GM03348 (cell line): Measurements from ENCODE around the gene RGPD5.
"Not testable (repeated sequence)": the region's sequence is repeated elsewhere in the genome, so short reads cannot be mapped to it uniquely, and the experiment has no call there.

Experiments used
- DNase-seq: peaks from one replicate; pipeline ENCODE4 v3.0.0; 2012; ENCODE audit warnings: low spot score

The RGPD5 gene

DNA sequence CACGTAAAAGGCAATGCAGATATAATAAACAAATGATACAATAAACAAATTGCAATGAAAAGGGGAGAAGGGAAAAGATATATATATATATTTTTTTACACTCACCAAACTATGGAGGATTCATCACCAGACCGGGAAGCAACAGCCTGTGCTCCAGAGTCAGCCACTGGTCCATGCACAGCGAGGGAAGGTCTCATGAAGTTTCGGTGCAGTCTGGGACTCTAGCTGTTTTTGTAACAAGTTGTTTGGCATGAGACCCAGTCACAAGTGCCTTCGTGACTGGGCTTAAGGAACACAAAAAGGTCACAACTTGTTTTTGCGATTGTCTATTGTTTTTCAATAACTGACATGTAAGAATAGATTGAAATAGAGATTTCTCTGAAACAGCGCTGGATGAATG is 99.6 kb downstream of the RGPD5 start:
- not testable (repeated sequence) for DNase-seq

DNA sequence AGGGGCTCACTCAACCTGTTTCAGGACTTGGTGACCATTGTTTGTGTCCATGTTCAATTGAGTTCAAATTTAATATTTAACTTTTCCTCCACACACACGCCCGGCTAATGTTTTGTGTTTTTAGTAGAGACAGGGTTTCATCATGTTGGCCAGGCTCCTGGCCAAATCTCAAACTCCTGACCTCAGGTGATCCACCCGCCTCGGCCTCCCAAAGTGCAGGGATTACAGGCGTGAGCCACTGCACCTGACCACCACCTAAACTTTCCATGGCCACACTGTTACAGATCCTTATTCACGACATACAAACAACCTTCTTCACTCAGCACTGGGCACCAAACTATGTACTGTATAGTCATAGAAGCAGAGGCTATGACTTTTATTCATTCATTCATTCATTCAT is 100.0 kb downstream of the RGPD5 start:
- not testable (repeated sequence) for DNase-seq

DNA sequence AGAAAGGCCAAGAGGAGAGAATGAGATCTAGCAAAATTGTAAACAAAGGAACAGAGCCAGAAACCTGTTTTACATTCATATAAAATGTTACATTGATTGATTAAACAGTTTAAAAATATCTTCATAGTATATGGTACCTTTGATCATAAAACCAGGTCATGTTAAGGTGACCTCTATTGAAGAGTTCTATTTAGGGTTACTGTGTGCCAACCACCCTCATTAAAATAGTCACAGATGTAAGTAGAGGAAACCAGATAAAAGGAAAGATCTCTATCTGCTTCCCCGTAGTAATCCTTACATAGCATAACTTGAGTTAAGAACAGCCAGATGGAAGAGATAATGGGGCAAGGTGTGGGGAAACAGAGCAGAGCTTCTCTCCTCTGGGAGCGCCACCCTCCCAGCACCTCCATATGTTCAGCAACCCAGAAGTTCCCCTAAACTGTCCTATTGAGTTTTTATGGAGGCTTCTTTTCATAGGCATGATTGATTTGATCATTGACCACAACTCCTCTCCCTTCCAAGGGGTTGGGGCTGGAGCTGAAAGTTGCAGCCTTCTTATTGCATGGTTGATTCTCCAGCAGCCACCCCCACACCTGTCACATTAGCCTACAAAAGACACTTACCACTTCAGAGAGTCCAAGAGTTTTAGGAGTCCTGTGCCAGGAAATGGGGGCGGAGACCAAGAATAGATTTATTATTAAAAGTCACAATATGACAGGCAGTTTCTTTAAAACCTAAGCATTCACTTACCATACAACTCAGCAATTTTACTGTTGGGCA is 101.2 kb downstream of the RGPD5 start:
- not testable (repeated sequence) for DNase-seq

DNA sequence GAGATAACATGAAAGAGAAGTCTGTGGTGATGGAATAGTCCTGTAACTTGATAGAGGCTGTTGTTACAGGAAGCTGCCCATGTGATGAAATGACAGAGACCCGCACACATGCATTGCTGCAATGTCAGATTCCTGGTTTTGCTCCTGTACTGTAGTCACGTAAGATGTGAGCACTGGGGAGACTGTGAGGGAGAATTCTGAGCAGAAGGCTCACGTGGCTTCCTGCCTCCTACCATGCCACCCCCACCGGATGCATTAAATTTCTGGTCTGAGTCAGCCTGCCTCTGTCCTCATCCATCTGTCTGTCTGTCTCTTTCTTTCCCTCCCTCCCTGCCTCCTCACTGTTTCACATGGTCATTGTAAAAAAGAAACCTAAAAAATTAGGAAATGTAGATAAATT is 102.1 kb downstream of the RGPD5 start:
- DNase-seq = not testable (repeated sequence)

DNA sequence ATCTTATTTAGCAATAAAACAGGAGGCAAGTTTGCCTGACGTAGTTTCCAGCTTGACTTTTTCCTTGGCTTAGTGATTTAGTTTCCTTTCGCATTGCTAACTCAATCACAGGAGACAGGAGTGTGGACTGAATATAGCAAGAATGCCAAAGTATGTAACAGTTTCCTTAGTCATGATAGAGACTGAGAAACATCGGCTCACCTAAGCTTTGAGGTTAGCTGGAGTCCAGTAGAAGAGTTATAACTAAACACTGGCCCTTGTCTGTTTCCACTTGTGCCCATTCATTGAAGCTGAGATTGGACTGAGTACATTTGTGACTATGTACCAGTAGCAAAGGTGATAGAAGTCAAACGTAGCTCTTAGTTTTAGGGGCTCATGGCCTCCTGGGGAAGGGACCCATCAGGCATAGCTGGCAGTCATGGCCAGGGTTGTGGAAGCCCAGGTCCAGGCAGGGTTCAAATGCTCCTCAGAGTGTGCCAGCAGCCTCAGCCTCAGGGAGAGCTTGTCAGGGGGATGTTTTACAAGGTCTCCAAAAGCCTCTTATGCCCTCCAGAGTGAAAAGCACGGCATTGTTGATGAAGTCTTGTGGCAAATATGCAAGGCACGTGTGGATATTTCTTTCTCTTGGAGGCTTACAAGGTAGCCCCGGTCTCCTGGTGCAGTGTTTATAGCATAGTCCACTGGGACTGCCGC is 103.8 kb downstream of the RGPD5 start:
- not testable (repeated sequence) for DNase-seq

DNA sequence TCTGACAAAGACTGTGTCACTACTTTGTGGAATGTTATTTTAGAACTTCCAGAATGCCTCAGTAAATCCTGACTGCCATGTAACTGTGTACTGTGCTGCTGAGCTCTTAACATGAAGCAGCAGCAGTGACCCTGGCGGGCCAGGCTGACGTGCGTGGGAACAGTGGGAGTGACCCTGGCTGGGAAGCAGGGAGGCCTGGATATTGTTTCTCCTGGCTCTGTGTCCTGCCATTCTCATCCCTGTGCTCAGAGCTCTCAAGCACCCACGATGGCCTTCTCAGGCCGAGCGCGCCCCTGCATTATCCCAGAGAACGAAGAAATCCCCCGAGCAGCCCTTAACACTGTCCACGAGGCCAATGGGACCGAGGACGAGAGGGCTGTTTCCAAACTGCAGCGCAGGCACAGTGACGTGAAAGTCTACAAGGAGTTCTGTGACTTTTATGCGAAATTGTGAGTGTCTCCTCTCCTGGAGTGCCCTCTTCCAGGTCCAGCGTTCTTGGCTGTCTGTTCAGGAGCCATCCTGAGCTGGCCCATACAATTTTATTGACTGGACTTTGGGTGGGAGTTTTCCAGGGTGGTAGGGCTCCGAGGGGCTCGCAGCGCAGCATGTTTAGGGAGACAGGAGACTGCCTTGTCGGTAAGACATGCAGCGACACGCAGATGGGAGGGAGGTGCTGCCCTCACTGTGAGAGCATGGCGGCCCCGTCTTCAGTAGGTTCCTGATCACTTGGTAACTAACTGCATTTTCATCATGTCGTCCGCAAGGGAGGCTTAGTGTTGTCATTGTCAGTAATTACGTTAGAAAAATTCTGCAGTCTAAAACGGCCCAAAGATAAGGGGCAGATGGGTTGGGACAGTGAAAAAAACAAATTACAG is 104.6 kb downstream of the RGPD5 start, which contains the start of gene LIMS3:
LIMS3 (plus strand) TSS at position 227 of the 875 bp plus-strand sequence; CDS start at position 268, 41 bp downstream.
- not testable (repeated sequence) for DNase-seq

DNA sequence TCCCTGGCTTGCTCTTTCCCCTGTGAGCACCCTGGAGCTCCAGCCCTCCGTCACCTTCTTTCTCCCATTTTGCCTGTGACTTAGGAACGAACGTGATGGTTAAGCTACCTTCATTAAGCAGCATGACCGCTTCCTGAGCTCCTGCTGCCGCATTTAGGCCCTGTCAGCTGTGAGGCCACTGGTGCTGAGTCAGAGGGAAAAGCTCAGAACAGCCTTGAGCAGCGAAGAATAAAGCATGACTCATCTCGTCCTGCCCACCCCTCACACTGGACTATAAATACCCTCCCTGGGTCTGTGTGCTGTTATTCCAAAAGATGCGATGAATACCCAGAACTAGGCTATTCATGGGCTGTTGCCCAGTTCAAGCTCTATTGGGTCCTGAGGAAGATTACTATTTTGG is 111.7 kb downstream of the RGPD5 start:
- not testable (repeated sequence) for DNase-seq
